Activated CD4-positive, alpha-beta T cell treated with anti-CD3 and anti-CD28 coated beads for 4 hours (primary cell): ENCODE results near the gene FHIP1B.

Experiments used
- DNase-seq, 2 donors: peaks; one replicate each; pipeline ENCODE4 v3.0.0-alpha.2; 2020

FHIP1B gene

DNA sequence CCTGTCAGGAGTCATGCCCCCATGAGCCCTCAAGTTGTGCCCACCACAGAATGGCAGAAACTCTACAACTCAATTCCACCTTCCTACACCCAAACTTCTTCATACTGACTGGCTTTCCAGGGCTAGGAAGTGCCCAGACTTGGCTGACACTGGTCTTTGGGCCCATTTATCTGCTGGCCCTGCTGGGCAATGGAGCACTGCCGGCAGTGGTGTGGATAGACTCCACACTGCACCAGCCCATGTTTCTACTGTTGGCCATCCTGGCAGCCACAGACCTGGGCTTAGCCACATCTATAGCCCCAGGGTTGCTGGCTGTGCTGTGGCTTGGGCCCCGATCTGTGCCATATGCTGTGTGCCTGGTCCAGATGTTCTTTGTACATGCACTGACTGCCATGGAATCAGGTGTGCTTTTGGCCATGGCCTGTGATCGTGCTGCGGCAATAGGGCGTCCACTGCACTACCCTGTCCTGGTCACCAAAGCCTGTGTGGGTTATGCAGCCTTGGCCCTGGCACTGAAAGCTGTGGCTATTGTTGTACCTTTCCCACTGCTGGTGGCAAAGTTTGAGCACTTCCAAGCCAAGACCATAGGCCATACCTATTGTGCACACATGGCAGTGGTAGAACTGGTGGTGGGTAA, 35.1 kb downstream of the FHIP1B start, which contains the start of gene OR52W1:
Gene OR52W1 (plus strand): TSS at position 51 of the 637 bp plus-strand sequence. CDS start 0 bp downstream, at position 51.
- DNase-seq, result no peak

DNA sequence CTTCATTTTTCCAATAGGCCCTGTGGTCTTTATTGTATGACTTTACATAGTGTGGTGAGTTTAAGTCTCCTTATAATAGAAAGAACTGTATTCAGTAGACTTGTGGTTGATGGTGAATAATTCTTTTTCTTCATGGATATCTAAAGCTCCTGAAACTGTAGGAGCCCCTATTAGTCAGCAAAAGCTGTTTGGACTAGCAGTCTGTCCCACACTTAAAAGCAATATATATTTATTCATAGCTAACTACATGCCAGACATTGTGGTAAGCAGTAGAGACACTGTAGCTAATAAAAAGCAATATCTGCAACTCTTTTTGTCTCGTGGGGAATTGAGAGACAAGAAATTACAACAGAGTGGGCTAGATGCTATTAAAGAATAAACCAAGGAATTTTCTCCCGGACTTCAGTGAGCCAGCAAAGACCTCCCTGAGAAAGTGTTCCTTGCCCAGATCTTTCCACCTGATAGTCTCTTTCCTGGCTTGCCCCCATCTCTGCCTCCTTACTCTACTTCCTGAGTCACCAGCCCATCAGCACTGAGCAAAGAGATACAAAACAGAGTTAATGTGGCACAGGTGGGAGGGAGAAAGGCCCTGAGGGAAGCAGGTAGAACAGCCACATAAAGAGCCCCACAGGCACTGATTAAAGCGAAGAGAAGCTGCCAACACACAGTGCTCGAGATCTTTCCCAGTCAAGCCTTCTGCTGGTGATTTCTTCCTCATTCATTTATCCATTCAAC, 36.8 kb downstream of the FHIP1B start:
- no peak for DNase-seq

DNA sequence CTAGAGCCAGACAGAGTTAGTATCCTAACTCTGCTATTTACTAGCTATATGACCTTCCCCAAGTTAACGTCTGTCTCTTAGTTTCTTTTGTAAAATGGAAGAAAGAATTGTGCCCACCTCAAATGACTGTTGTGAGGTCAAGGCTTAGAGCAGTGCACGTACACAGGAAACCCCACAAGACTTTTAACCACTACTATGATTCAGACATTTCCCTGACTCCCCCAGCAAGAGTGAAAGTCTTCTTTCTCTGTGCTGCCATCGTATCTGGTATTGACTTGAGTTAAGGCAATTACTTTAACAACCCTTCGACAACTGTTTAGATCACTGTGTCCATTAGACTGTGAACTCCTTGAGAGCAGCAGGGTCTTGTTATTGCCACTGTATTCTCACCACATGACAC, 38.0 kb downstream of the FHIP1B start:
- no peak for DNase-seq

DNA sequence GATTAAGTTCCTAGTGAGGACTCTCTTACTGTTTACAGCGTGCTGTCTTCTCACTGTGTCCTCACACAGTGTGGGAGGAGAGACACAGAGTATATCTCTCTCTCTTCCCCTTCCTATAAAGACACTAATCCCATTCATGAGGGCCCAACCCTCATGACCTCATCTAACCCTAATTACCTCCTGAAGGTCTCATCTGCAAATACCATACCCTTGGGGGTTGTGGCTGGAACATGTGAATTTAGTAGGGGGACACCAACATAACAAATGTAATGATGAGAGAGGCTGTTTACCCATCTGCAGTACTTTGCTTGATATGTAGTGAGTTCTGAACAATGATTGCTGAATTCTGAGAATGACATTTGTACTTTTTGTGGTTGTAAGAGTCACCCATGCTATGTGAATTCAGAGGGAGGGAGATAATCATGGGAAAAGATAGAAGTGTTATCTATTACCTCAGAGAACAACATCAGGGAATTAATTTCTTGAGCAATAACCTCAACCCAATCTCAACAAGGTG, 40.3 kb downstream of the FHIP1B start:
- no peak for DNase-seq

DNA sequence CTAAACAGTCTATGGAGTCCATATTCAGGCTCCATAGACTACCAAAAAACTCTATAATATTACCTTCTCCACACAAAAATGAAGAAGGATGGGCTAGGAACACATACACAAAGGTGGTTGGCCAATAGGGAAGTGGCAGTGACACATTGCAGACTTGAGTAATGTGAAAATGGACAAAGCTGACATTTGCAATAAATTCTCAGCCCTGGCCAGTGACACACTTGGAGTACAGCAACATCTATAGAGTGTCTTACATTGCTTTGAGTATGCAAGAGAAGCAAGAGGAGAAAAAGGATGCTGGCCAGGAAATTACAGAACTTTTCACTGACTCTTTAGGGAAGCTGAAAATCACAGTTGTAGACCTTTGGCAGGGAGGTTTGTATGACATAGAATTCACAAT, 42.7 kb downstream of the FHIP1B start:
- no peak for DNase-seq

DNA sequence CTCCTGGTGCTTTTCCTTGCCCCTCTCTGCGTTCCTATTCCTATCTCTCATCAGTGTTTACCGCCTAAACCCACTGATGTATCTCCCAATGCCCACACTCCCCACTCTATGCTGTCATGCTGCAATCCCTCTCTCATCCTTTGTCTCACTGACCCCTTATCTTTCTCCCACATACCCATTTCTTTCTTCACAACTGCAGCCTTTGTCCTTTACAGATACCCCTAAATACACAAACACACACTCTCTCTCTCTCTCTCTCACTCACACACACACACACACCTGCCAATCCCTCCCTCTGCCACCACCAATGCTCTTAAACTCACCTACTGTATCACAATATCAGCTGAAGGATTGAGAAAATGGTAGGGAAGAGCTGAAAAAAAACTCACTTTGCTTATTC, 59.0 kb downstream of the FHIP1B start:
- no peak for DNase-seq

DNA sequence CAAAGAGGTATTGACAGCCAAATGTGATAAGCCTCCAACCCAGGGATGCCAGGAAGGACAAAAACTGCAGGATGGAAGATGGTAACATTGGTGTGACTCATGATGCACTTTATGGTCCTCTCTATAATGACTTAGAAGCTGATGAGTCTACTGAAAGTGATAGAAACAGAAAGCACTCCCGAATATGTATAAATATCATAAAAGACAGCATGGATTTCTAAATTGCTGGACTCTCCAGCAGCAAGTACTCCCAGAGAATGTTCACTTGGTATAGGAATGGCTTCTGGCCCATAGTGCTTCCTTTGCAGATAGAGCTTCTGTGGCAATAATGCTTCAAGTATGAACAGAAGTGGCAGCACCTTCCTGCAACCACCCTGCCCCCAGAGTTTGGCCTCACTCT, 64.2 kb downstream of the FHIP1B start, which contains the start of gene OR52B2:
Gene OR52B2 (minus strand): TSS at position 101 of the 400 bp plus-strand sequence. CDS start 0 bp downstream, at position 101.
- no peak for DNase-seq
